Neural cell (in vitro differentiated cells): ENCODE data around the gene CACNA2D2. TPM values are rescaled to one million over a fixed set of nuclear protein-coding genes. Genes with fewer than 3 reads are reported as not detected.

Experiments used
- H2AFZ ChIP-seq: fragments of 200-600, 300-800 bp; sonication (generic), shearing (Covaris generic); 2 replicates; pipeline ENCODE4 v1.6.0; 2014; ENCODE audit warnings: low read depth, mild to moderate bottlenecking, antibody characterized with exemption, low read length, moderate library complexity
- H3F3A ChIP-seq: fragments of 200-600 bp; shearing (Covaris generic); 2 replicates; pipeline ENCODE4 v1.6.1; 2016; ENCODE audit warnings: mild to moderate bottlenecking, moderate library complexity, mixed read lengths, antibody characterized with exemption, low read length; ENCODE audit not compliant: insufficient read depth, poor library complexity, severe bottlenecking
- H3K27ac ChIP-seq: fragments of 200-600, 300-800 bp; sonication (generic), shearing (Covaris generic); 2 replicates; pipeline ENCODE4 v1.5.1; 2014; ENCODE audit warnings: mild to moderate bottlenecking, low read length, moderate library complexity
- H3K27me3 ChIP-seq: fragments of 300-800, 200-600 bp; sonication (generic), shearing (Covaris generic); 2 replicates; pipeline ENCODE4 v1.6.0; 2014; ENCODE audit warnings: mild to moderate bottlenecking, low read depth, low read length, moderate library complexity; ENCODE audit not compliant: insufficient read depth
- H3K36me3 ChIP-seq: fragments of 300-800, 200-600 bp; sonication (generic), shearing (Covaris generic); 2 replicates; pipeline ENCODE4 v1.5.1; 2014; ENCODE audit warnings: mild to moderate bottlenecking, antibody characterized with exemption, low read length, moderate library complexity; ENCODE audit not compliant: insufficient read depth
- H3K4me2 ChIP-seq: fragments of 300-800, 200-600 bp; sonication (generic), shearing (Covaris generic); 2 replicates; pipeline ENCODE4 v1.6.0; 2014; ENCODE audit warnings: mild to moderate bottlenecking, low read length
- H3K4me3 ChIP-seq: fragments of 300-800, 200-600 bp; sonication (generic), shearing (Covaris generic); 2 replicates; pipeline ENCODE4 v1.5.1; 2014; ENCODE audit warnings: mild to moderate bottlenecking, low read length, moderate library complexity
- H3K79me2 ChIP-seq: fragments of 200-600 bp; shearing (Covaris generic); replicated peaks from 2 replicates; pipeline ENCODE4 v1.6.0; 2014; ENCODE audit warnings: mild to moderate bottlenecking, low read length, moderate library complexity; ENCODE audit not compliant: insufficient read depth
- H3K9ac ChIP-seq: fragments of 300-800, 200-600 bp; sonication (generic), shearing (Covaris generic); 2 replicates; pipeline ENCODE4 v1.6.1; 2016; ENCODE audit warnings: mild to moderate bottlenecking, low read length, mixed read lengths
- H3K9me2 ChIP-seq: fragments of 200-600 bp; shearing (Covaris generic); 2 replicates; pipeline ENCODE4 v1.6.1; 2016; ENCODE audit warnings: mild to moderate bottlenecking, low read length, mixed read lengths; ENCODE audit not compliant: insufficient read depth
- H3K9me3 ChIP-seq: fragments of 200-600, 300-800 bp; sonication (generic), shearing (Covaris generic); 2 replicates; pipeline ENCODE4 v1.6.1; 2016; ENCODE audit warnings: mild to moderate bottlenecking, mixed run types, low read length, moderate library complexity, mixed read lengths
- H4K20me1 ChIP-seq: fragments of 200-600 bp; shearing (Covaris generic); 2 replicates; pipeline ENCODE4 v1.6.1; 2016; ENCODE audit warnings: mild to moderate bottlenecking, mixed run types; ENCODE audit not compliant: insufficient read depth
- CTCF ChIP-seq: fragments of 450-650 bp; IDR thresholded peaks from 2 replicates; pipeline ENCODE4 v1.5.1; 2014; ENCODE audit warnings: antibody characterized with exemption, mild to moderate bottlenecking, moderate library complexity; ENCODE audit not compliant: poor library complexity, severe bottlenecking
- EP300 ChIP-seq: fragments of 450-650 bp; conservative IDR thresholded peaks from 2 replicates; pipeline ENCODE4 v1.6.1; 2014; ENCODE audit warnings: antibody characterized with exemption, mild to moderate bottlenecking, moderate library complexity; ENCODE audit not compliant: poor library complexity, severe bottlenecking
- EZH2 ChIP-seq: fragments of 200-600, 300-800 bp; shearing (Covaris generic), sonication (generic); IDR thresholded peaks from 2 replicates; pipeline ENCODE4 v1.6.1; 2014; ENCODE audit warnings: antibody characterized with exemption, low read length, borderline replicate concordance, mild to moderate bottlenecking; ENCODE audit not compliant: insufficient read depth, poor library complexity, severe bottlenecking
- MXI1 ChIP-seq: fragments of 450-650 bp; conservative IDR thresholded peaks from 2 replicates; pipeline ENCODE4 v1.6.1; 2014; ENCODE audit warnings: antibody characterized with exemption, mild to moderate bottlenecking; ENCODE audit not compliant: poor library complexity, severe bottlenecking
- POLR2AphosphoS5 ChIP-seq: IDR thresholded peaks from 2 replicates; pipeline ENCODE4 v1.6.1; 2012
- RAD21 ChIP-seq: fragments of 450-650 bp; conservative IDR thresholded peaks from 2 replicates; pipeline ENCODE4 v1.6.1; 2014; ENCODE audit warnings: antibody characterized with exemption, mild to moderate bottlenecking, moderate library complexity
- REST ChIP-seq: IDR thresholded peaks from 2 replicates; pipeline ENCODE4 v1.6.1; 2012; ENCODE audit warnings: borderline replicate concordance
- SMC3 ChIP-seq: fragments of 450-650 bp; conservative IDR thresholded peaks from 2 replicates; pipeline ENCODE4 v1.6.1; 2014; ENCODE audit warnings: antibody characterized with exemption, mild to moderate bottlenecking, moderate library complexity; ENCODE audit not compliant: poor library complexity
- TAF1 ChIP-seq: IDR thresholded peaks from 2 replicates; pipeline ENCODE4 v1.6.1; 2012; ENCODE audit warnings: low read depth
- polyA plus RNA-seq: library from polyadenylated mRNA; depleted of rRNA; stranded (reverse); fragments of >200 nt; gene quantifications from 2 replicates; pipeline ENCODE4 v1.2.3, GENCODE V29; 2014

The CACNA2D2 gene
- polyA plus RNA-seq, 1 donor from 2014 or later, result 7.8 TPM

- TF ChIP-seq EZH2, result no peak
- TF ChIP-seq MXI1, result no peak
These were observed 23.9 kb downstream of the CACNA2D2 start (continued) for GRCh38 chr3:50479523-50479922.

GRCh38 chr3:50478671-50479260, 24.7 kb downstream of the CACNA2D2 start:
- no peak overlapping the region for H3K4me2 ChIP-seq
- no peaks in the 10 kb centered on the region for H3K27me3 ChIP-seq
- no peaks in the 10 kb centered on the region for H4K20me1 ChIP-seq
- H3F3A ChIP-seq, result no peaks in the 10 kb centered on the region
- H3K4me3 ChIP-seq, result no peak overlapping the region
- H2AFZ ChIP-seq, result no peak overlapping the region
- TF ChIP-seq RAD21 (no peak), REST (no peak), SMC3 (no peak), EZH2 (no peak), EP300 (no peak), TAF1 (no peak), POLR2AphosphoS5 (no peak), CTCF (no peak), MXI1 (no peak)
- H3K9me2 ChIP-seq, result no peaks in the 10 kb centered on the region
- no peak overlapping the region for H3K9ac ChIP-seq
- no peak overlapping the region for H3K27ac ChIP-seq
- H3K36me3 ChIP-seq, result no peaks in the 10 kb centered on the region
- no peaks in the 10 kb centered on the region for H3K79me2 ChIP-seq
- no peaks in the 10 kb centered on the region for H3K9me3 ChIP-seq

GRCh38 chr3:50478051-50478450, 25.4 kb downstream of the CACNA2D2 start:
- Histone ChIP-seq H3K9me2 (no peaks in the 10 kb centered on the region), H3K9ac (no peak overlapping the region), H3K9me3 (no peaks in the 10 kb centered on the region), H3F3A (no peaks in the 10 kb centered on the region), H3K4me3 (no peak overlapping the region), H3K27me3 (no peaks in the 10 kb centered on the region), H3K36me3 (no peaks in the 10 kb centered on the region), H4K20me1 (no peaks in the 10 kb centered on the region), H3K4me2 (no peak overlapping the region), H3K27ac (no peak overlapping the region), H3K79me2 (no peaks in the 10 kb centered on the region), H2AFZ (no peak overlapping the region)
- no peak for TF ChIP-seq EZH2
- no peak for TF ChIP-seq SMC3
- TF ChIP-seq TAF1, result no peak
- TF ChIP-seq MXI1, result no peak
- no peak for TF ChIP-seq POLR2AphosphoS5
- TF ChIP-seq CTCF, result no peak
- TF ChIP-seq EP300, result no peak
- no peak for TF ChIP-seq RAD21
- TF ChIP-seq REST, result no peak
